PC-9 (cell line): Measurements from ENCODE around the gene LAMA5. TPM values are rescaled to one million over a fixed set of nuclear protein-coding genes. Genes with fewer than 3 reads are reported as not detected.

ENCODE experiments used
- BruUV-seq: library from RNA; stranded (reverse); fragments of 400-500 nt; replicated peaks from 2 replicates; lab custom pipeline; 2021; lab: Mats Ljungman, UMichigan
- CTCF ChIA-PET: fragments of 300-600 bp; sonication (Branson Sonifier 250); formaldehyde crosslinking; loops from one replicate; lab custom pipeline; 2022; ENCODE audit warnings: antibody characterized with exemption; lab: Charles Lee
- POLR2A ChIA-PET: fragments of 300-600 bp; sonication (Branson Sonifier 250); formaldehyde crosslinking; loops from one replicate; lab custom pipeline; 2022; ENCODE audit warnings: antibody characterized with exemption; ENCODE audit not compliant: unreplicated experiment; lab: Charles Lee
- DNase-seq, 2 experiments: peaks; one replicate each; pipeline versions ENCODE4 v3.0.0 to v3.0.0-alpha.2; 2015 to 2022; ENCODE audit warnings: mixed read lengths in 1 of 2
- H2AFZ ChIP-seq: fragments of 200-600 bp; sonication (generic); 2 replicates; pipeline ENCODE4 v1.8.1; 2017; ENCODE audit warnings: antibody characterized with exemption
- H3F3A ChIP-seq: fragments of 200-600 bp; sonication (generic); 2 replicates; pipeline ENCODE4 v1.8.1; 2017; ENCODE audit warnings: antibody characterized with exemption, mild to moderate bottlenecking, low read depth; ENCODE audit not compliant: insufficient read depth
- H3K27ac ChIP-seq: fragments of 200-600 bp; sonication (generic); 2 replicates; pipeline ENCODE4 v1.6.1; 2016; ENCODE audit warnings: mixed run types
- H3K27me3 ChIP-seq: fragments of 200-600 bp; sonication (generic); 2 replicates; pipeline ENCODE4 v1.6.1; 2016; ENCODE audit warnings: low read depth, mixed run types; ENCODE audit not compliant: insufficient read depth
- H3K36me3 ChIP-seq: fragments of 200-600 bp; sonication (generic); 2 replicates; pipeline ENCODE4 v1.6.1; 2016; ENCODE audit warnings: low read depth, mixed run types
- H3K4me1 ChIP-seq: fragments of 200-600 bp; sonication (generic); replicated peaks from 2 replicates; pipeline ENCODE4 v1.6.1; 2016; ENCODE audit warnings: mixed run types; ENCODE audit not compliant: insufficient read depth
- H3K4me2 ChIP-seq: fragments of 200-600 bp; sonication (generic); 2 replicates; pipeline ENCODE4 v1.6.1; 2017; ENCODE audit warnings: mixed run types
- H3K4me3 ChIP-seq: fragments of 200-600 bp; sonication (generic); 2 replicates; pipeline ENCODE4 v1.6.1; 2016; ENCODE audit warnings: mixed run types
- H3K79me2 ChIP-seq: fragments of 200-600 bp; sonication (generic); 2 replicates; pipeline ENCODE4 v1.6.1; 2017; ENCODE audit warnings: low read depth, mixed run types
- H3K9me2 ChIP-seq: fragments of 200-600 bp; sonication (generic); 2 replicates; pipeline ENCODE4 v1.8.1; 2017; ENCODE audit warnings: mild to moderate bottlenecking; ENCODE audit not compliant: insufficient read depth
- H3K9me3 ChIP-seq: fragments of 200-600 bp; sonication (generic); 2 replicates; pipeline ENCODE4 v1.8.1; 2016; ENCODE audit warnings: low read depth; ENCODE audit not compliant: insufficient read depth
- H4K20me1 ChIP-seq: fragments of 200-600 bp; sonication (generic); 2 replicates; pipeline ENCODE4 v1.8.1; 2017; ENCODE audit not compliant: insufficient read depth
- CTCF ChIP-seq: fragments of 200-600 bp; sonication (generic); conservative IDR thresholded peaks from 2 replicates; pipeline ENCODE4 v1.6.1; 2017; ENCODE audit warnings: mixed run types, antibody characterized with exemption, mild to moderate bottlenecking, moderate library complexity
- EZH2 ChIP-seq: fragments of 200-600 bp; sonication (generic); IDR thresholded peaks from 2 replicates; pipeline ENCODE4 v1.8.0; 2017; ENCODE audit warnings: antibody characterized with exemption, low read depth
- intact Hi-C: fragments of 100-400 bp; cut with micrococcal nuclease; formaldehyde crosslinking; loops from one replicate; pipeline ENCODE4 v1.10.0; 2022; ENCODE audit not compliant: unreplicated experiment
- total RNA-seq: library from RNA; stranded (reverse); gene quantifications from 2 replicates; pipeline ENCODE4 v1.2.3, GENCODE V29; 2021

Gene LAMA5
- total RNA-seq, 1 experiment from 2014 or later, result 700 TPM

DNA sequence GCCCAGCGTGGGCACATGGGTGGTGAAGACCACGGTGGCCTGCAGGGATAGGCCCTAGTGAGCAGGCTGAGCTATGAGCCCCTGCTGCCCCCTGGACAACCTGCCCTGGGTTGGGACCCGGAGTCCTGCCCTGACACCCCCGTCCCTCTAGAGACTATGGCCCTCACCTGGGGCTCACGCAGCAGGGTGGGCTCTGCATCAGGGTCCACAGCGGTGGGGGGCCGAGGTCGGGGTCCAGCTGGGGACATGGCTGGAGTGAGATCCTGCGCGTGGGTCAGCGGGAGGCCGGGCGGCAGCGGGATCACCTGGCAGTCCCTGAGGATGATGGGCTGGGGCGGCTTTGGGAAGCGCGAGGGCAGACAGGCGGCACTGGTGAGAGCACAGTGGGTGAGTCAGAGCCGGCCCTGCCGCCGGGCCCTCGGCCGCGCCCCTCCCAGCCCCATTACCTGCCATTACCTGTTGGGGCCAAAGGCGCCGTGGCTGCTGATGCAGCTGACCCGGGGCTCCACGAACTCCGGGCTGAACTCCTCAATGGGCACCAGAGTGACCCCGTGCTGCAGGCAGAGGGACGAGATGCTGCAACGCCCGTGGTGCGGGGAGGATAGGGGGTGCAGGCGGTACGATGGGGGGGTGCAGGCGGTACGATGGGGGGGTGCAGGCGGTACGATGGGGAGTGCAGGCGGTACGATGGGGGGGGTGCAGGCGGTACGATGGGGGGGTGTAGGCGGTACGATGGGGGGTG lies 36.4 kb downstream of the LAMA5 start:
- no peaks in the 10 kb centered on the region for H3K4me1 ChIP-seq
- H3K9me2 ChIP-seq, result no peaks in the 10 kb centered on the region
- H3K79me2 ChIP-seq, result 0 out of 2 replicates have a peak, but pooled peaks cover 7% of the 10 kb centered on the region
- H3K36me3 ChIP-seq, result peaks cover 15% of the 10 kb centered on the region
- intact Hi-C loops, result no loop called here
- TF ChIP-seq CTCF (no peak), EZH2 (no peak)
- POLR2A ChIA-PET, result no interaction called here
- no peak overlapping the region for H3K27ac ChIP-seq
- no peak overlapping the region for H3K4me3 ChIP-seq
- DNase-seq, result no peak
- H2AFZ ChIP-seq, result no peak overlapping the region
- peaks cover 54% of the 10 kb centered on the region for H3F3A ChIP-seq
- BruUV-seq, result no TSS peak
- CTCF ChIA-PET, result interaction anchor here (0.5 kb wide), 1 partner anchor 18 kb away, joined by 3 read pairs; no protein-coding TSS in a partner anchor
- no peaks in the 10 kb centered on the region for H3K27me3 ChIP-seq
- H4K20me1 ChIP-seq, result peaks cover 72% of the 10 kb centered on the region
- no peaks in the 10 kb centered on the region for H3K9me3 ChIP-seq
- no peak overlapping the region for H3K4me2 ChIP-seq

DNA sequence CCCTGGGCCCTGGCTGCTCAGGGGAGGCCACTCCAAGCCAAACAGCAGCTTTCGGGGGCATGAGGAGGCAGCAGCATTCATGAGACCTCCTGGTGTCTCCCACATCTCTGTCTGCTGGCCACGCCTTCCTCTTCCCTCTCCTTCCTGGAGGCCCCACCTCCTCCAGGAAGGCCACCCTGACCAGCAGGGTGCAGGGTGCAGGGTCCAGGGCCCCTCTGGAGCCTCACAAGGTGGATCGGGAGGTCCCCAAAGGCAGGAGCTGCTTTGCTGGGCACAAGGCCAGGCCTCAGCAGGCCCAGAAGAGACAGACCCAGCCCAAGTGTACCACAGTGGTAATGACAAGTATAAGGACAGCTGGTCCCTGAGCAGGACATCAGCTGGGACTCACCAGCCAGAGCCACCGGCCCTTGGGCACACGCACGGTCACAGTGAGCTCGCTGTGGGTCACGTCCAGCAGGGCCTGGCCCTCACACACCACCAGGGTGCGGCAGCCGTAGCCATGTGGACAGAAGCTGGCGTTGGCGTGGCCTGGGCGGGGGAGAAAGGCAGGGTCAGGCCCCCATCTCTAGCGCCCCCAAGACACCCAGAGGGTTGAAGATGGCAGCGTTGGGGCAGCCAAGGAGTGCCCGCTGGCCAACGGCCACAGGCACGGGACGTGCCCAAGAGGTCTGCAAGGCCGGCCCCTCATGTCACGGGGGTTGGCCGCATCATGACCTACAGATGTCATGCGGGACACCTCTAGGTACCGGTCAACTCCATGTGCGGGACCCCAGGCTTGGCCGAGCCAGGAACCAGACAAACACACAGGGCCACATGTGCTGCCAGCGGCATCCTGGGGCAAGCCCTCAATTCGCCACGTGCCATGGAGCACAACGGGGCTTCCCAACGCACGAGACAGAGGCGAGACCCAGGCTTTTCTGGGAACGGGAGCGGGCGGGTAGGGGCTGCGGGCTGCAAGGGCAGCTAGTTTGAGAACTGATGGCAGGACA lies 37.4 kb downstream of the LAMA5 start:
- Histone ChIP-seq H3K9me3 (no peaks in the 10 kb centered on the region), H3K27ac (no peak overlapping the region), H3K36me3 (peaks cover 15% of the 10 kb centered on the region; the same call in 1 of the 2 replicates), H3F3A (peaks cover 63% of the 10 kb centered on the region), H4K20me1 (peaks cover 72% of the 10 kb centered on the region), H3K4me3 (no peak overlapping the region), H3K9me2 (no peaks in the 10 kb centered on the region), H3K4me1 (no peaks in the 10 kb centered on the region), H3K4me2 (no peak overlapping the region), H3K79me2 (0 out of 2 replicates have a peak, but pooled peaks cover 4% of the 10 kb centered on the region), H2AFZ (no peak overlapping the region), H3K27me3 (no peaks in the 10 kb centered on the region)
- intact Hi-C loops, result no loop called here
- TF ChIP-seq CTCF, result no peak
- no peak for TF ChIP-seq EZH2
- no TSS peak for BruUV-seq
- CTCF ChIA-PET, result no interaction called here
- no peak for DNase-seq
- POLR2A ChIA-PET, result no interaction called here

- ChIA-PET CTCF (no interaction called here), POLR2A (no interaction called here)
- no peak overlapping the region for H3K4me3 ChIP-seq
- no peaks in the 10 kb centered on the region for H3K4me1 ChIP-seq
- TF ChIP-seq EZH2 (no peak), CTCF (no peak)
- H3K79me2 ChIP-seq, result 0 out of 2 replicates have a peak, but pooled peaks cover 4% of the 10 kb centered on the region
- H3K4me2 ChIP-seq, result no peak overlapping the region
- BruUV-seq, result no TSS peak
- intact Hi-C loops, result no loop called here
- H2AFZ ChIP-seq, result no peak overlapping the region
- no peak overlapping the region for H3K27ac ChIP-seq
- H3F3A ChIP-seq, result peaks cover 71% of the 10 kb centered on the region
- H3K9me2 ChIP-seq, result no peaks in the 10 kb centered on the region
- peaks cover 73% of the 10 kb centered on the region for H4K20me1 ChIP-seq
- no peak for DNase-seq
- H3K9me3 ChIP-seq, result no peaks in the 10 kb centered on the region
- no peaks in the 10 kb centered on the region for H3K27me3 ChIP-seq
- H3K36me3 ChIP-seq, result peaks cover 15% of the 10 kb centered on the region; the same call in 1 of the 2 replicates
These were observed 38.3 kb downstream of the LAMA5 start for GRCh38 chr20:62328684-62329388.
